Suppressor macrophage (primary cell): ENCODE measurements around the gene HOXA10.
A peak's percentile ranks its signal among the peaks of the same experiment; 100 is the strongest.

Experiments used
- DNase-seq, 4 experiments: peaks; one replicate each; pipeline ENCODE4 v3.0.0-alpha.2; 2020 to 2022

HOXA10 gene

GRCh38 chr7:27143950-27144780, 30.0 kb downstream of the HOXA10 start:
- no peak for DNase-seq

GRCh38 chr7:27143023-27143949, 30.8 kb downstream of the HOXA10 start, which contains the start of gene HOXA5:
Gene HOXA5, minus strand, starts transcription at chr7:27143681. Its CDS starts 74 bp downstream, at chr7:27143607.
- peak in 3 of 4 experiments; percentile 71 to 72 (median 71) for DNase-seq

GRCh38 chr7:27142580-27143022, 31.5 kb downstream of the HOXA10 start:
- no peak for DNase-seq

- peak in 1 of 4 experiments; percentile 33 for DNase-seq
Measured at GRCh38 chr7:27141923-27142579, 32.1 kb downstream of the HOXA10 start.

GRCh38 chr7:27141137-27141922, 32.8 kb downstream of the HOXA10 start:
- DNase-seq: no peak

GRCh38 chr7:27140126-27140857, 33.8 kb downstream of the HOXA10 start:
- DNase-seq: no peak

- no peak for DNase-seq
Measured at GRCh38 chr7:27139334-27140125, 34.6 kb downstream of the HOXA10 start.

GRCh38 chr7:27138985-27139333, 35.2 kb downstream of the HOXA10 start:
- DNase-seq: no peak

- DNase-seq: no peak
Measured at GRCh38 chr7:27138472-27138871, 35.6 kb downstream of the HOXA10 start.

- no peak for DNase-seq
Measured at GRCh38 chr7:27137640-27138315, 36.3 kb downstream of the HOXA10 start.

GRCh38 chr7:27134392-27134791, 39.7 kb downstream of the HOXA10 start:
- DNase-seq: peak; percentile 50 to 79 (median 64)

GRCh38 chr7:27133409-27134231, 40.5 kb downstream of the HOXA10 start:
- DNase-seq: peak; percentile 49 to 66 (median 57)

GRCh38 chr7:27132978-27133377, 41.1 kb downstream of the HOXA10 start:
- DNase-seq: no peak

- DNase-seq: no peak
Measured at GRCh38 chr7:27132214-27132613, 41.9 kb downstream of the HOXA10 start.

GRCh38 chr7:27131390-27131819, 42.7 kb downstream of the HOXA10 start:
- no peak for DNase-seq

- peak; percentile 83 to 94 (median 87) for DNase-seq
Measured at GRCh38 chr7:27130540-27131389, 43.4 kb downstream of the HOXA10 start, which contains the start of gene HOXA4. Gene HOXA4, minus strand, starts transcription at chr7:27130757. Its CDS starts 24 bp downstream, at chr7:27130733.

- peak in 2 of 4 experiments; percentile 17 to 53 for DNase-seq
Measured at GRCh38 chr7:27129729-27130539, 44.2 kb downstream of the HOXA10 start.
